ENCODE results near the gene GNAT1. TPM values are rescaled to one million over a fixed set of nuclear protein-coding genes. Genes with fewer than 3 reads are reported as not detected.

GNAT1 gene
- total and polyA plus RNA-seq, 2 of the 13 experiments (the other 11 are each of a cell fraction or from before 2014, with no cell fraction given), result 0.15 TPM; not detected in 1

DNA sequence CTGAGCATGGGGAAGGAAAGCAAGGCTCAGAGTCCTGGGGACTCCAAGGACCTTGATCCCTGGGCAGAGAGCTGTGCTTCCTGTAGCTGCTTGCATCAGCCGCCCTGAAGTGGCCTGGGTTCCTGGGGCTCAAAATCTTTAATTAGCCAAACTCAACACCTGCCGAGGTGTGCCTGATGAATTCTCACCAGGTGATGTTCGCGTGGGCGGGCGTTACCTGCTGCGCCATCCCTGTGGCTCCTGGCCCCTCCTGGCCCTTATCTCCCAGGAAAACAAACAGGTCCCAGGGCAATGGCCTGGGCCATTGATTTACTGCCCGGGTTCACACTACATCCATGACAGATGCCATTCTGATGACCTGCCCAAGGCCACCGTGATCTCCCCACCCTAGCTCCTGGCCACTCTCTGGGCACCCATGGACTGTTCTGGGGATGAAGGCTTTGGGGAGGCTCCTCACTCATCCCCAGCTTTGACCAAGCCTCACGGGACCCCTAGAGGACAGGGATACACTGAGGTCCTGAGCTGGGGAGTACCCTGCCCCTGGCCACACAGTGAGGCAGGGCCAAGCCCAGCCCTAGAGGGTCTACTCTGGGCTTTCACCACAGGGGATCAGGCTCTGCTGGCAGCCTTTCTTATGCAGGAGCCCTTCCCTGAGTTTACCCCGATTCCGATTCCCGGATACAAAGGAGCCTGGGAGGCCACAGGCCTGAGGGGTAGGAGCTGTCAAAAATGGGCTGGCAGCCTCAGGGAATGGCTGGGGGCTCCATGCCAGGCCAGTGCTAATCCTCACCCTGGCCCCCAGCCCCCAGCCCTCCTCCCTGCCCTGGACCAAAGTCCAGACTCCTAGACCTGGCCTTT, 19.3 kb downstream of the GNAT1 start (continued):
- TF ChIP-seq, protein P1, sequence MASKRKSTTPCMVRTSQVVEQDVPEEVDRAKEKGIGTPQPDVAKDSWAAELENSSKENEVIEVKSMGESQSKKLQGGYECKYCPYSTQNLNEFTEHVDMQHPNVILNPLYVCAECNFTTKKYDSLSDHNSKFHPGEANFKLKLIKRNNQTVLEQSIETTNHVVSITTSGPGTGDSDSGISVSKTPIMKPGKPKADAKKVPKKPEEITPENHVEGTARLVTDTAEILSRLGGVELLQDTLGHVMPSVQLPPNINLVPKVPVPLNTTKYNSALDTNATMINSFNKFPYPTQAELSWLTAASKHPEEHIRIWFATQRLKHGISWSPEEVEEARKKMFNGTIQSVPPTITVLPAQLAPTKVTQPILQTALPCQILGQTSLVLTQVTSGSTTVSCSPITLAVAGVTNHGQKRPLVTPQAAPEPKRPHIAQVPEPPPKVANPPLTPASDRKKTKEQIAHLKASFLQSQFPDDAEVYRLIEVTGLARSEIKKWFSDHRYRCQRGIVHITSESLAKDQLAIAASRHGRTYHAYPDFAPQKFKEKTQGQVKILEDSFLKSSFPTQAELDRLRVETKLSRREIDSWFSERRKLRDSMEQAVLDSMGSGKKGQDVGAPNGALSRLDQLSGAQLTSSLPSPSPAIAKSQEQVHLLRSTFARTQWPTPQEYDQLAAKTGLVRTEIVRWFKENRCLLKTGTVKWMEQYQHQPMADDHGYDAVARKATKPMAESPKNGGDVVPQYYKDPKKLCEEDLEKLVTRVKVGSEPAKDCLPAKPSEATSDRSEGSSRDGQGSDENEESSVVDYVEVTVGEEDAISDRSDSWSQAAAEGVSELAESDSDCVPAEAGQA (IDR thresholded peaks at IDR 0.05; ENCODE audit: low read depth), result no peak
- TF ChIP-seq, protein P1 (CRISPR knock-in tag; IDR thresholded peaks at IDR 0.05; ENCODE audit: borderline replicate concordance), result no peak
- TF ChIP-seq, protein P2, sequence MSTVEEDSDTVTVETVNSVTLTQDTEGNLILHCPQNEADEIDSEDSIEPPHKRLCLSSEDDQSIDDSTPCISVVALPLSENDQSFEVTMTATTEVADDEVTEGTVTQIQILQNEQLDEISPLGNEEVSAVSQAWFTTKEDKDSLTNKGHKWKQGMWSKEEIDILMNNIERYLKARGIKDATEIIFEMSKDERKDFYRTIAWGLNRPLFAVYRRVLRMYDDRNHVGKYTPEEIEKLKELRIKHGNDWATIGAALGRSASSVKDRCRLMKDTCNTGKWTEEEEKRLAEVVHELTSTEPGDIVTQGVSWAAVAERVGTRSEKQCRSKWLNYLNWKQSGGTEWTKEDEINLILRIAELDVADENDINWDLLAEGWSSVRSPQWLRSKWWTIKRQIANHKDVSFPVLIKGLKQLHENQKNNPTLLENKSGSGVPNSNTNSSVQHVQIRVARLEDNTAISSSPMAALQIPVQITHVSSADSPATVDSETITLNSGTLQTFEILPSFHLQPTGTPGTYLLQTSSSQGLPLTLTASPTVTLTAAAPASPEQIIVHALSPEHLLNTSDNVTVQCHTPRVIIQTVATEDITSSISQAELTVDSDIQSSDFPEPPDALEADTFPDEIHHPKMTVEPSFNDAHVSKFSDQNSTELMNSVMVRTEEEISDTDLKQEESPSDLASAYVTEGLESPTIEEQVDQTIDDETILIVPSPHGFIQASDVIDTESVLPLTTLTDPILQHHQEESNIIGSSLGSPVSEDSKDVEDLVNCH (CRISPR knock-in tag; IDR thresholded peaks at IDR 0.05), result no peak
- TF ChIP-seq KLF9 (CRISPR knock-in tag; IDR thresholded peaks at IDR 0.05; ENCODE audit: low read depth) (no peak), ZNF652 (CRISPR knock-in tag; IDR thresholded peaks at IDR 0.05; ENCODE audit: borderline replicate concordance, low read depth) (no peak), HES4 (CRISPR knock-in tag; IDR thresholded peaks at IDR 0.05; ENCODE audit: borderline replicate concordance) (no peak), DPF2 (CRISPR knock-in tag; IDR thresholded peaks at IDR 0.05; ENCODE audit: borderline replicate concordance, low read depth) (peak; percentile 88; the same call in 1 of the 2 replicates), ZNF775 (CRISPR knock-in tag; IDR thresholded peaks at IDR 0.05; ENCODE audit: borderline replicate concordance) (no peak), NR3C1 (CRISPR knock-in tag; IDR thresholded peaks at IDR 0.05) (no peak)
- TF ChIP-seq, protein P3, sequence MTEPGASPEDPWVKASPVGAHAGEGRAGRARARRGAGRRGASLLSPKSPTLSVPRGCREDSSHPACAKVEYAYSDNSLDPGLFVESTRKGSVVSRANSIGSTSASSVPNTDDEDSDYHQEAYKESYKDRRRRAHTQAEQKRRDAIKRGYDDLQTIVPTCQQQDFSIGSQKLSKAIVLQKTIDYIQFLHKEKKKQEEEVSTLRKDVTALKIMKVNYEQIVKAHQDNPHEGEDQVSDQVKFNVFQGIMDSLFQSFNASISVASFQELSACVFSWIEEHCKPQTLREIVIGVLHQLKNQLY (CRISPR knock-in tag; IDR thresholded peaks at IDR 0.05), result peak; percentile 66
- TF ChIP-seq, protein P4, sequence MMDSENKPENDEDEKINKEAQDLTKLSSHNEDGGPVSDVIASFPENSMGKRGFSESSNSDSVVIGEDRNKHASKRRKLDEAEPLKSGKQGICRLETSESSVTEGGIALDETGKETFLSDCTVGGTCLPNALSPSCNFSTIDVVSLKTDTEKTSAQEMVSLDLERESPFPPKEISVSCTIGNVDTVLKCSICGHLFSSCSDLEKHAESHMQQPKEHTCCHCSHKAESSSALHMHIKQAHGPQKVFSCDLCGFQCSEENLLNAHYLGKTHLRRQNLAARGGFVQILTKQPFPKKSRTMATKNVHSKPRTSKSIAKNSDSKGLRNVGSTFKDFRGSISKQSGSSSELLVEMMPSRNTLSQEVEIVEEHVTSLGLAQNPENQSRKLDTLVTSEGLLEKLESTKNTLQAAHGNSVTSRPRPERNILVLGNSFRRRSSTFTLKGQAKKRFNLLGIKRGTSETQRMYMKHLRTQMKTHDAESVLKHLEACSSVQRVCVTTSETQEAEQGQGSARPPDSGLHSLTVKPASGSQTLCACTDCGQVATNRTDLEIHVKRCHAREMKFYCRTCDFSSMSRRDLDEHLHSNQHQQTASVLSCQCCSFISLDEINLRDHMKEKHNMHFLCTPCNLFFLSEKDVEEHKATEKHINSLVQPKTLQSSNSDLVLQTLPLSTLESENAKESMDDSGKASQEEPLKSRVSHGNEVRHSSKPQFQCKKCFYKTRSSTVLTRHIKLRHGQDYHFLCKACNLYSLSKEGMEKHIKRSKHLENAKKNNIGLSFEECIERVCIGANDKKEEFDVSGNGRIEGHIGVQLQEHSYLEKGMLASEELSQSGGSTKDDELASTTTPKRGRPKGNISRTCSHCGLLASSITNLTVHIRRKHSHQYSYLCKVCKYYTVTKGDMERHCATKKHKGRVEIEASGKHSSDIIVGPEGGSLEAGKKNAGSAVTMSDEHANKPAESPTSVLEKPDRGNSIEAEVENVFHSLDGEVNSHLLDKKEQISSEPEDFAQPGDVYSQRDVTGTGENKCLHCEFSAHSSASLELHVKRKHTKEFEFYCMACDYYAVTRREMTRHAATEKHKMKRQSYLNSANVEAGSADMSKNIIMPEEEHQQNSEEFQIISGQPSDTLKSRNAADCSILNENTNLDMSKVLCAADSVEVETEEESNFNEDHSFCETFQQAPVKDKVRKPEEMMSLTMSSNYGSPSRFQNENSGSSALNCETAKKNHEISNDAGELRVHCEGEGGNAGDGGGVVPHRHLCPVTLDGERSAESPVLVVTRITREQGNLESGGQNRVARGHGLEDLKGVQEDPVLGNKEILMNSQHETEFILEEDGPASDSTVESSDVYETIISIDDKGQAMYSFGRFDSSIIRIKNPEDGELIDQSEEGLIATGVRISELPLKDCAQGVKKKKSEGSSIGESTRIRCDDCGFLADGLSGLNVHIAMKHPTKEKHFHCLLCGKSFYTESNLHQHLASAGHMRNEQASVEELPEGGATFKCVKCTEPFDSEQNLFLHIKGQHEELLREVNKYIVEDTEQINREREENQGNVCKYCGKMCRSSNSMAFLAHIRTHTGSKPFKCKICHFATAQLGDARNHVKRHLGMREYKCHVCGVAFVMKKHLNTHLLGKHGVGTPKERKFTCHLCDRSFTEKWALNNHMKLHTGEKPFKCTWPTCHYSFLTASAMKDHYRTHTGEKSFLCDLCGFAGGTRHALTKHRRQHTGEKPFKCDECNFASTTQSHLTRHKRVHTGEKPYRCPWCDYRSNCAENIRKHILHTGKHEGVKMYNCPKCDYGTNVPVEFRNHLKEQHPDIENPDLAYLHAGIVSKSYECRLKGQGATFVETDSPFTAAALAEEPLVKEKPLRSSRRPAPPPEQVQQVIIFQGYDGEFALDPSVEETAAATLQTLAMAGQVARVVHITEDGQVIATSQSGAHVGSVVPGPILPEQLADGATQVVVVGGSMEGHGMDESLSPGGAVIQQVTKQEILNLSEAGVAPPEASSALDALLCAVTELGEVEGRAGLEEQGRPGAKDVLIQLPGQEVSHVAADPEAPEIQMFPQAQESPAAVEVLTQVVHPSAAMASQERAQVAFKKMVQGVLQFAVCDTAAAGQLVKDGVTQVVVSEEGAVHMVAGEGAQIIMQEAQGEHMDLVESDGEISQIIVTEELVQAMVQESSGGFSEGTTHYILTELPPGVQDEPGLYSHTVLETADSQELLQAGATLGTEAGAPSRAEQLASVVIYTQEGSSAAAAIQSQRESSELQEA (CRISPR knock-in tag; IDR thresholded peaks at IDR 0.05; ENCODE audit: not compliant biosample characterization), result peak; percentile 72

Data from HepG2 (cell line).